NB4 (cell line): Measurements from ENCODE around the gene MEGF10.

ENCODE experiments used
- POLR2A ChIP-seq: IDR thresholded peaks from 2 replicates; pipeline ENCODE4 v1.6.1; 2011; ENCODE audit warnings: mild to moderate bottlenecking; ENCODE audit not compliant: insufficient read length; ENCODE audit errors: extremely low read depth
- TF ChIP-seq, protein P1 (sequence below): IDR thresholded peaks from one replicate; pipeline ENCODE4 v1.5.1; 2012; ENCODE audit warnings: low read depth, low read length

DNA sequence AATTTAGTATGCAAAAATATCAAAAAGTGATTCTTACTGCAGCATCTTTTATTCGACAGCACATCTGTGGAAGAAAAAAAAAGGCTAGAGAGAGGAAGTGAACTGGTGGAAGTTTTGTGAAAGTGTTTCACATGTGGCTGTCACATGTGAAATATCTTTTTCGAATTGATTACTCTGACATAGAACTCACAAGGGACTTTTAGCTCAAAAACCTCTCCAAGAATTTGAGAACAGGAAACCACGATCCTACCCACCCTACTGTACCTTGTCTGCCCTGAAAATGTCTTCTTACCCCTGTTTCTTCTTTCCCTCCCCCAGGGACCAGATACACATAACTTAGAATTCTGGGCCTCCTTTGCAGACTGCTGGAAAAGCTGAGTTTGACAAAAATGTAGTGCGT, 120.4 kb downstream of the MEGF10 start:
- TF ChIP-seq, protein P1, sequence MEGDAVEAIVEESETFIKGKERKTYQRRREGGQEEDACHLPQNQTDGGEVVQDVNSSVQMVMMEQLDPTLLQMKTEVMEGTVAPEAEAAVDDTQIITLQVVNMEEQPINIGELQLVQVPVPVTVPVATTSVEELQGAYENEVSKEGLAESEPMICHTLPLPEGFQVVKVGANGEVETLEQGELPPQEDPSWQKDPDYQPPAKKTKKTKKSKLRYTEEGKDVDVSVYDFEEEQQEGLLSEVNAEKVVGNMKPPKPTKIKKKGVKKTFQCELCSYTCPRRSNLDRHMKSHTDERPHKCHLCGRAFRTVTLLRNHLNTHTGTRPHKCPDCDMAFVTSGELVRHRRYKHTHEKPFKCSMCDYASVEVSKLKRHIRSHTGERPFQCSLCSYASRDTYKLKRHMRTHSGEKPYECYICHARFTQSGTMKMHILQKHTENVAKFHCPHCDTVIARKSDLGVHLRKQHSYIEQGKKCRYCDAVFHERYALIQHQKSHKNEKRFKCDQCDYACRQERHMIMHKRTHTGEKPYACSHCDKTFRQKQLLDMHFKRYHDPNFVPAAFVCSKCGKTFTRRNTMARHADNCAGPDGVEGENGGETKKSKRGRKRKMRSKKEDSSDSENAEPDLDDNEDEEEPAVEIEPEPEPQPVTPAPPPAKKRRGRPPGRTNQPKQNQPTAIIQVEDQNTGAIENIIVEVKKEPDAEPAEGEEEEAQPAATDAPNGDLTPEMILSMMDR: no peak
- TF ChIP-seq POLR2A: no peak
